Activated T-cell treated with anti-CD3 and anti-CD28 coated beads for 1 hour (primary cell): ENCODE measurements around the gene ERVV-1.
"Not testable (repeated sequence)": the region's sequence is repeated elsewhere in the genome, so short reads cannot be mapped to it uniquely, and the experiment has no call there.

Experiments used
- DNase-seq: peaks from one replicate; pipeline ENCODE4 v3.0.0-alpha.2; 2020; ENCODE audit warnings: low read depth

Gene ERVV-1

GRCh38 chr19:53028306-53028705 lies 14.6 kb downstream of the ERVV-1 start:
- not testable (repeated sequence) for DNase-seq

- DNase-seq, result no peak
Measured at GRCh38 chr19:53034054-53034453, 20.3 kb downstream of the ERVV-1 start.

- DNase-seq, result no peak
Measured at GRCh38 chr19:53034948-53035675, 21.4 kb downstream of the ERVV-1 start.

- DNase-seq, result no peak
Measured at GRCh38 chr19:53037101-53038097, 23.7 kb downstream of the ERVV-1 start.

- no peak for DNase-seq
Measured at GRCh38 chr19:53041366-53041765, 27.6 kb downstream of the ERVV-1 start.

- DNase-seq, result no peak
Measured at GRCh38 chr19:53045536-53045935, 31.8 kb downstream of the ERVV-1 start.

- DNase-seq, result no peak
Measured at GRCh38 chr19:53047379-53047778, 33.7 kb downstream of the ERVV-1 start.

- DNase-seq, result no peak
Measured at GRCh38 chr19:53055117-53055516, 41.4 kb downstream of the ERVV-1 start.

- no peak for DNase-seq
Measured at GRCh38 chr19:53057904-53058580, 44.3 kb downstream of the ERVV-1 start.
